H9 (cell line): ENCODE data around the gene RPLP2. TPM values are rescaled to one million over a fixed set of nuclear protein-coding genes. Genes with fewer than 3 reads are reported as not detected.

Experiments used
- DNase-seq: peaks from one replicate; pipeline ENCODE4 v3.0.0-alpha.2; 2017
- H2AFZ ChIP-seq: one replicate; pipeline ENCODE4 v1.6.1; 2013; ENCODE audit warnings: mild to moderate bottlenecking, low read length, control low read depth, moderate library complexity
- H2AK5ac ChIP-seq: 2 replicates; pipeline ENCODE4 v1.6.1; 2013; ENCODE audit warnings: low read length, control low read depth, mixed read lengths; ENCODE audit not compliant: insufficient read length
- H2BK120ac ChIP-seq: one replicate; pipeline ENCODE4 v1.6.1; 2013; ENCODE audit warnings: low read depth, mild to moderate bottlenecking, low read length, control low read depth, inconsistent platforms; ENCODE audit not compliant: poor library complexity, severe bottlenecking
- H2BK12ac ChIP-seq: 2 replicates; pipeline ENCODE4 v1.6.1; 2013; ENCODE audit warnings: low read length, control low read depth, mixed read lengths, low read depth; ENCODE audit not compliant: insufficient read length
- H2BK15ac ChIP-seq: 2 replicates; pipeline ENCODE4 v1.6.1; 2013; ENCODE audit warnings: low read depth, low read length, control low read depth
- H2BK20ac ChIP-seq: one replicate; pipeline ENCODE4 v1.6.1; 2013; ENCODE audit warnings: low read depth, mild to moderate bottlenecking, low read length, control low read depth, inconsistent platforms; ENCODE audit not compliant: poor library complexity, severe bottlenecking
- H2BK5ac ChIP-seq: 2 replicates; pipeline ENCODE4 v1.6.1; 2013; ENCODE audit warnings: low read length, control low read depth, mixed read lengths; ENCODE audit not compliant: insufficient read length
- H3K14ac ChIP-seq: 2 replicates; pipeline ENCODE4 v1.6.1; 2013; ENCODE audit warnings: low read length, control low read depth; ENCODE audit not compliant: insufficient read depth
- H3K18ac ChIP-seq: 2 replicates; pipeline ENCODE4 v1.6.1; 2013; ENCODE audit warnings: low read depth, mild to moderate bottlenecking, mixed read lengths, low read length, control low read depth; ENCODE audit not compliant: insufficient read length
- H3K23ac ChIP-seq: 2 replicates; pipeline ENCODE4 v1.6.1; 2013; ENCODE audit warnings: low read length, control low read depth, mixed read lengths, low read depth; ENCODE audit not compliant: insufficient read length
- H3K23me2 ChIP-seq: 2 replicates; pipeline ENCODE4 v1.6.1; 2013; ENCODE audit warnings: low read depth, mild to moderate bottlenecking, mixed read lengths, low read length, control low read depth; ENCODE audit not compliant: insufficient read length, poor library complexity, severe bottlenecking
- H3K27ac ChIP-seq: 2 replicates; pipeline ENCODE4 v1.5.1; 2013; ENCODE audit warnings: low read length, control low read depth, mixed read lengths, low read depth; ENCODE audit not compliant: insufficient read length
- H3K27me3 ChIP-seq: 2 replicates; pipeline ENCODE4 v1.6.1; 2013; ENCODE audit warnings: low read length, control low read depth, inconsistent platforms; ENCODE audit not compliant: insufficient read depth
- H3K4ac ChIP-seq: 2 replicates; pipeline ENCODE4 v1.6.1; 2013; ENCODE audit warnings: low read depth, mild to moderate bottlenecking, control low read depth, inconsistent platforms, low read length, moderate library complexity
- H3K4me1 ChIP-seq: 2 replicates; pipeline ENCODE4 v1.6.1; 2013; ENCODE audit warnings: low read length, control low read depth, inconsistent platforms; ENCODE audit not compliant: insufficient read depth
- H3K4me2 ChIP-seq: 2 replicates; pipeline ENCODE4 v1.6.1; 2013; ENCODE audit warnings: low read length, control low read depth, mixed read lengths; ENCODE audit not compliant: insufficient read length, insufficient read depth
- H3K56ac ChIP-seq: 2 replicates; pipeline ENCODE4 v1.6.1; 2013; ENCODE audit warnings: low read depth, mild to moderate bottlenecking, mixed read lengths, low read length, control low read depth; ENCODE audit not compliant: insufficient read length
- H3K79me1 ChIP-seq: 2 replicates; pipeline ENCODE4 v1.6.1; 2013; ENCODE audit warnings: low read depth, mild to moderate bottlenecking, moderate library complexity, low read length, control low read depth, inconsistent platforms; ENCODE audit not compliant: insufficient read depth, poor library complexity, severe bottlenecking
- H3K79me2 ChIP-seq: 2 replicates; pipeline ENCODE4 v1.6.1; 2013; ENCODE audit warnings: low read length, control low read depth, inconsistent platforms; ENCODE audit not compliant: insufficient read depth
- H3K9ac ChIP-seq: 2 replicates; pipeline ENCODE4 v1.6.1; 2013; ENCODE audit warnings: low read length, control low read depth, mixed read lengths; ENCODE audit not compliant: insufficient read length; ENCODE audit errors: extremely low read depth
- H3K9me3 ChIP-seq: one replicate; pipeline ENCODE4 v1.6.1; 2013; ENCODE audit warnings: low read depth, low read length, inconsistent platforms; ENCODE audit not compliant: control insufficient read depth
- H3T11ph ChIP-seq: one replicate; pipeline ENCODE4 v1.6.1; 2013; ENCODE audit warnings: mild to moderate bottlenecking, low read length, control low read depth, inconsistent platforms
- H4K20me1 ChIP-seq: one replicate; pipeline ENCODE4 v1.6.1; 2013; ENCODE audit not compliant: control insufficient read depth, insufficient read length, insufficient read depth
- H4K5ac ChIP-seq: 2 replicates; pipeline ENCODE4 v1.6.1; 2013; ENCODE audit warnings: low read depth, mild to moderate bottlenecking, mixed read lengths, low read length, control low read depth; ENCODE audit not compliant: insufficient read length
- H4K8ac ChIP-seq: replicated peaks from 2 replicates; pipeline ENCODE4 v1.6.1; 2013; ENCODE audit warnings: low read length, control low read depth, mixed read lengths, low read depth; ENCODE audit not compliant: insufficient read length
- H4K91ac ChIP-seq: 2 replicates; pipeline ENCODE4 v1.6.1; 2013; ENCODE audit warnings: low read depth, mild to moderate bottlenecking, moderate library complexity, mixed read lengths, low read length, control low read depth; ENCODE audit not compliant: insufficient read length
- H3K27ac Mint-ChIP-seq, 3 experiments: 2 replicates in 2 of 3; 3 replicates in 1 of 3; pipeline ENCODE4 v1.8.0; 2020 to 2021; ENCODE audit warnings: mixed read lengths in 3 of 3, mild to moderate bottlenecking in 1 of 3, moderate library complexity in 1 of 3
- H3K27me3 Mint-ChIP-seq: 2 replicates; pipeline ENCODE4 v1.8.0; 2021; ENCODE audit warnings: low read depth, mild to moderate bottlenecking, moderate library complexity, mixed read lengths
- H3K36me3 Mint-ChIP-seq, 3 experiments: 2 replicates in 2 of 3; 3 replicates in 1 of 3; pipeline ENCODE4 v1.8.0; 2020 to 2021; ENCODE audit warnings: low read depth in 3 of 3, mixed read lengths in 3 of 3; ENCODE audit not compliant: insufficient read depth in 1 of 3
- H3K4me1 Mint-ChIP-seq, 2 experiments: 2 replicates each; pipeline ENCODE4 v1.8.0; 2020; ENCODE audit warnings: mixed read lengths in 2 of 2
- H3K4me3 Mint-ChIP-seq, 2 experiments: 2 replicates in 1 of 2; 3 replicates in 1 of 2; pipeline ENCODE4 v1.8.0; 2020 to 2021; ENCODE audit warnings: mild to moderate bottlenecking in 2 of 2, mixed read lengths in 2 of 2, moderate library complexity in 1 of 2
- H3K9me3 Mint-ChIP-seq, 2 experiments: 2 replicates in 1 of 2; 3 replicates in 1 of 2; pipeline ENCODE4 v1.8.0; 2020; ENCODE audit warnings: mild to moderate bottlenecking in 2 of 2, mixed read lengths in 2 of 2, moderate library complexity in 1 of 2
- WGBS: extraction: QIAGEN DNeasy Blood & Tissue Kit; methylation state at CpG from one replicate; pipeline ENCODE4 v1.1.7; 2013; ENCODE audit warnings: missing lambda C conversion rate, low lambda C conversion rate, mixed read lengths; ENCODE audit not compliant: insufficient read length; ENCODE audit errors: extremely low coverage; 5-methylcytosine and 5-hydroxymethylcytosine counted together
- total RNA-seq: library from RNA; stranded (reverse); gene quantifications from 2 replicates; pipeline ENCODE4 v1.2.1, GENCODE V29; 2021
- TF ChIP-seq, protein P1 (sequence below): fragments of 200-600 bp; sonication (generic); conservative IDR thresholded peaks from 3 replicates; pipeline ENCODE4 v1.8.0; 2021; ENCODE audit warnings: antibody characterized with exemption, mild to moderate bottlenecking

The RPLP2 gene
- total RNA-seq, 1 experiment from 2014 or later = 2,138 TPM

DNA sequence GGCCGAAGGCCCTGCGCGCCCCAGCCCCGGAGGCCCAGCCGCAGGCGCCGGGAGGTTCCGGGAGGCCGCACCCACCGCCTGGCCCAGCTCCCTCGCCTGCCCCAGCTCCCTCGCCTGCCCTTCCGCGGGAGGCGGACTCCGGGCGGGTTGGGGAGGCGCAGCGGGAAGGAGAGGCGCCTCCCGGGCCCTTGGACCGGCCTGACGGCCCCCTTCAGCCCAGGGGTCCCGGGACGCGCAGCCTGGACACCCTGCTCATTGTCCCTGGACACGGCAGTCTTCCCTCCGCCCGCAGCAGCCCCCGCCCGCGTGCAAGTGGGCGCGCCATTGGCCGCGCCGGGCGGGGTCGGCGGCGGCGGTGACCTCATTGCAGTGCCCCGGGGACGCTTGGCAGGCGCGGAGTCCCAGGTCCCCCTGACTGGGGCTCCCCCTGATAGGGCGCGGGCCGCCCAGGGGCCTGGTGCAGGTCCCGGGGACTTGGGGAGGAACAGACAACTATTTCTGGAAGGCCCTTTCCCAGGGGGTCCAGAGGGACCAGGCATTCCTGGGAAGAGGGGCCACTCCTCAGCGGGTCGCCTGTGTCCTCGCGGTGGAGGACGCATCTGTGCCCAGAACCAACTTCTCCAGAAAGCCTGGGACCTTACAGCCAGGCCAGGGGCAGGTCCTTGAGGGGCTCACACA is 23.5 kb downstream of the RPLP2 start:
- Mint-ChIP-seq H3K36me3 (peaks cover 8 to 24% (median 17%) of the 10 kb centered on the region in 3 experiments; a peak in 5 of 7 replicates), H3K4me3 (peak overlapping the region; percentile 65 to 79), H3K27ac (no peak overlapping the region), H3K27me3 (peaks cover 27% of the 10 kb centered on the region), H3K9me3 (no peaks in the 10 kb centered on the region), H3K4me1 (peaks cover 28 to 38% of the 10 kb centered on the region in 2 experiments)
- H3K79me2 ChIP-seq = no peaks in the 10 kb centered on the region
- H3K9ac ChIP-seq = no peak overlapping the region
- H3K56ac ChIP-seq = no peak overlapping the region
- H2BK20ac ChIP-seq = no peak overlapping the region
- H4K91ac ChIP-seq = no peak overlapping the region
- H4K8ac ChIP-seq = no peak overlapping the region
- peaks cover 9% of the 10 kb centered on the region; the same call in 1 of the 2 replicates for H3K27me3 ChIP-seq
- H2BK12ac ChIP-seq = no peak overlapping the region
- no peak for DNase-seq
- H2AK5ac ChIP-seq = no peak overlapping the region
- no peak overlapping the region for H3K23ac ChIP-seq
- no peaks in the 10 kb centered on the region for H4K20me1 ChIP-seq
- TF ChIP-seq, protein P1, sequence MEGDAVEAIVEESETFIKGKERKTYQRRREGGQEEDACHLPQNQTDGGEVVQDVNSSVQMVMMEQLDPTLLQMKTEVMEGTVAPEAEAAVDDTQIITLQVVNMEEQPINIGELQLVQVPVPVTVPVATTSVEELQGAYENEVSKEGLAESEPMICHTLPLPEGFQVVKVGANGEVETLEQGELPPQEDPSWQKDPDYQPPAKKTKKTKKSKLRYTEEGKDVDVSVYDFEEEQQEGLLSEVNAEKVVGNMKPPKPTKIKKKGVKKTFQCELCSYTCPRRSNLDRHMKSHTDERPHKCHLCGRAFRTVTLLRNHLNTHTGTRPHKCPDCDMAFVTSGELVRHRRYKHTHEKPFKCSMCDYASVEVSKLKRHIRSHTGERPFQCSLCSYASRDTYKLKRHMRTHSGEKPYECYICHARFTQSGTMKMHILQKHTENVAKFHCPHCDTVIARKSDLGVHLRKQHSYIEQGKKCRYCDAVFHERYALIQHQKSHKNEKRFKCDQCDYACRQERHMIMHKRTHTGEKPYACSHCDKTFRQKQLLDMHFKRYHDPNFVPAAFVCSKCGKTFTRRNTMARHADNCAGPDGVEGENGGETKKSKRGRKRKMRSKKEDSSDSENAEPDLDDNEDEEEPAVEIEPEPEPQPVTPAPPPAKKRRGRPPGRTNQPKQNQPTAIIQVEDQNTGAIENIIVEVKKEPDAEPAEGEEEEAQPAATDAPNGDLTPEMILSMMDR = no peak
- H3T11ph ChIP-seq = no peak overlapping the region
- no peak overlapping the region for H3K4ac ChIP-seq
- H3K4me2 ChIP-seq = peak overlapping the region; percentile 57
- no peak overlapping the region for H2BK5ac ChIP-seq
- no peaks in the 10 kb centered on the region for H3K9me3 ChIP-seq
- no peaks in the 10 kb centered on the region; the same call in 1 of the 2 replicates for H3K4me1 ChIP-seq
- WGBS = no CpG with 5 or more reads among the region's 55 CpGs
- peaks cover 25% of the 10 kb centered on the region for H3K23me2 ChIP-seq
- no peak overlapping the region for H2BK120ac ChIP-seq
- H3K79me1 ChIP-seq = no peaks in the 10 kb centered on the region
- no peak overlapping the region for H2BK15ac ChIP-seq
- no peak overlapping the region for H3K27ac ChIP-seq
- H2AFZ ChIP-seq = no peak overlapping the region
- H4K5ac ChIP-seq = no peak overlapping the region
- H3K14ac ChIP-seq = 0 out of 2 replicates have a peak overlapping the region, but pooled peaks have one; percentile 24
- H3K18ac ChIP-seq = no peak overlapping the region
